Loucy (cell line): ENCODE results near the gene ADRA1B.

Source experiments
- H2AFZ ChIP-seq: fragments of 200-600 bp; sonication (generic); 2 replicates; pipeline ENCODE4 v1.6.0; 2016; ENCODE audit warnings: antibody characterized with exemption, mild to moderate bottlenecking, low read length, moderate library complexity
- H3F3A ChIP-seq: fragments of 200-600 bp; 2 replicates; pipeline ENCODE4 v1.6.0; 2016; ENCODE audit warnings: antibody characterized with exemption, low read depth, mild to moderate bottlenecking
- H3K27me3 ChIP-seq: fragments of 200-600 bp; sonication (generic); 2 replicates; pipeline ENCODE4 v1.6.1; 2014; ENCODE audit warnings: low read length, mild to moderate bottlenecking; ENCODE audit not compliant: insufficient read depth, poor library complexity, severe bottlenecking
- H3K36me3 ChIP-seq: fragments of 200-600 bp; sonication (generic); 2 replicates; pipeline ENCODE4 v1.6.1; 2016; ENCODE audit warnings: low read length; ENCODE audit not compliant: insufficient read depth
- H3K4me1 ChIP-seq: fragments of 200-600 bp; sonication (generic); 2 replicates; pipeline ENCODE4 v1.5.1; 2014; ENCODE audit warnings: low read length, mild to moderate bottlenecking; ENCODE audit not compliant: insufficient read depth, poor library complexity, severe bottlenecking
- H3K4me2 ChIP-seq: fragments of 200-600 bp; sonication (generic); 2 replicates; pipeline ENCODE4 v1.6.0; 2014; ENCODE audit warnings: antibody characterized with exemption, low read length, low read depth, mild to moderate bottlenecking; ENCODE audit not compliant: poor library complexity, severe bottlenecking
- H3K4me3 ChIP-seq: fragments of 200-600 bp; sonication (generic); 2 replicates; pipeline ENCODE4 v1.5.1; 2014; ENCODE audit warnings: low read length, mild to moderate bottlenecking, mixed read lengths; ENCODE audit not compliant: poor library complexity, severe bottlenecking
- H3K79me2 ChIP-seq: fragments of 200-600 bp; sonication (generic); 2 replicates; pipeline ENCODE4 v1.6.1; 2014; ENCODE audit warnings: low read length; ENCODE audit not compliant: insufficient read depth
- H3K9ac ChIP-seq: fragments of 200-600 bp; sonication (generic); 2 replicates; pipeline ENCODE4 v1.6.0; 2014; ENCODE audit warnings: mild to moderate bottlenecking, low read depth, low read length, moderate library complexity; ENCODE audit not compliant: poor library complexity, severe bottlenecking
- H3K9me2 ChIP-seq: fragments of 200-600 bp; sonication (generic); replicated peaks from 2 replicates; pipeline ENCODE4 v1.6.1; 2016; ENCODE audit warnings: low read depth, low read length, mixed read lengths
- H3K9me3 ChIP-seq: fragments of 200-600 bp; sonication (generic); 2 replicates; pipeline ENCODE4 v1.6.1; 2014; ENCODE audit warnings: mild to moderate bottlenecking, antibody characterized with exemption, low read length, low read depth; ENCODE audit not compliant: insufficient read depth
- H4K20me1 ChIP-seq: fragments of 200-600 bp; sonication (generic); 2 replicates; pipeline ENCODE4 v1.6.0; 2014; ENCODE audit warnings: antibody characterized with exemption, low read length, mild to moderate bottlenecking; ENCODE audit not compliant: insufficient read depth, poor library complexity, severe bottlenecking
- CTCF ChIP-seq: fragments of 200-600 bp; sonication (generic); conservative IDR thresholded peaks from 2 replicates; pipeline ENCODE4 v1.5.1; 2014; ENCODE audit warnings: mild to moderate bottlenecking, antibody characterized with exemption, low read length
- EZH2phosphoT487 ChIP-seq: fragments of 200-600 bp; IDR thresholded peaks from 2 replicates; pipeline ENCODE4 v1.6.1; 2018; ENCODE audit warnings: antibody characterized with exemption, mild to moderate bottlenecking, moderate library complexity, borderline replicate concordance

The ADRA1B gene

GRCh38 chr5:159951834-159952233 lies 35.6 kb downstream of the ADRA1B start:
- no peak for TF ChIP-seq CTCF
- no peak for TF ChIP-seq EZH2phosphoT487
- Histone ChIP-seq H3K9me2 (no peaks in the 10 kb centered on the region), H3K4me3 (no peak overlapping the region), H3K9me3 (no peaks in the 10 kb centered on the region), H4K20me1 (no peaks in the 10 kb centered on the region), H3F3A (no peaks in the 10 kb centered on the region), H3K9ac (no peak overlapping the region), H3K27me3 (no peaks in the 10 kb centered on the region), H3K36me3 (no peaks in the 10 kb centered on the region), H3K79me2 (no peaks in the 10 kb centered on the region), H2AFZ (no peak overlapping the region), H3K4me1 (no peaks in the 10 kb centered on the region), H3K4me2 (no peak overlapping the region)

- TF ChIP-seq CTCF (no peak), EZH2phosphoT487 (no peak)
- Histone ChIP-seq H3K9ac (no peak overlapping the region), H2AFZ (no peak overlapping the region)
Observed at GRCh38 chr5:159953609-159954008, 37.3 kb downstream of the ADRA1B start.

GRCh38 chr5:159955056-159955624 lies 38.9 kb downstream of the ADRA1B start:
- Histone ChIP-seq H3K4me2 (no peak overlapping the region), H3K27me3 (no peaks in the 10 kb centered on the region), H3K4me1 (no peaks in the 10 kb centered on the region), H3K9me2 (no peaks in the 10 kb centered on the region), H3K9me3 (no peaks in the 10 kb centered on the region), H3K9ac (no peak overlapping the region), H4K20me1 (no peaks in the 10 kb centered on the region), H3K79me2 (no peaks in the 10 kb centered on the region), H3K36me3 (no peaks in the 10 kb centered on the region), H3F3A (no peaks in the 10 kb centered on the region), H3K4me3 (no peak overlapping the region), H2AFZ (no peak overlapping the region)
- no peak for TF ChIP-seq EZH2phosphoT487
- no peak for TF ChIP-seq CTCF

More at GRCh38 chr5:159953609-159954008, 37.3 kb downstream of the ADRA1B start:
- H3K9me3 ChIP-seq, result no peaks in the 10 kb centered on the region
- H3K9me2 ChIP-seq, result no peaks in the 10 kb centered on the region
- no peaks in the 10 kb centered on the region for H3K36me3 ChIP-seq
- no peaks in the 10 kb centered on the region for H3F3A ChIP-seq
- no peak overlapping the region for H3K4me3 ChIP-seq
- no peaks in the 10 kb centered on the region for H3K4me1 ChIP-seq
- H3K79me2 ChIP-seq, result no peaks in the 10 kb centered on the region
- H4K20me1 ChIP-seq, result no peaks in the 10 kb centered on the region
- no peak overlapping the region for H3K4me2 ChIP-seq
- H3K27me3 ChIP-seq, result no peaks in the 10 kb centered on the region
